ENCODE data around the gene GRID2.
"Not testable (repeated sequence)": the region's sequence is repeated elsewhere in the genome, so short reads cannot be mapped to it uniquely, and the experiment has no call there.

GRCh38 chr4:92438722-92439121, 135.0 kb downstream of the GRID2 start:
- not testable (repeated sequence) for TF ChIP-seq CTCF (optimal IDR thresholded peaks at IDR 0.05 in 1 of 3, IDR thresholded peaks at IDR 0.05 in 1 of 3, conservative IDR thresholded peaks at IDR 0.05 in 1 of 3; ENCODE audit: extremely low read depth in 1 of 3, insufficient read depth in 2 of 3, low read length in 3 of 3); EZH2 (IDR thresholded peaks at IDR 0.05; ENCODE audit: low read length)
